Left cardiac atrium (tissue), 2 donors: ENCODE results near the gene HRCT1. TPM values are rescaled to one million over a fixed set of nuclear protein-coding genes. Genes with fewer than 3 reads are reported as not detected.

Experiments
- total RNA-seq, 2 donors: library from RNA; stranded (reverse); fragmentation: NEBNext Ultra II Directional; extraction: Animal tissue kit (Norgen Biotek cat#: 25700); gene quantifications; one replicate each; pipeline ENCODE4 v1.2.1, GENCODE V29; 2021
- donor health status: DM: no; HTN: yes; CAD: no; lungs with severe emphysema.
- donor health status: DM: yes; HTN: yes; CAD: no.

Gene HRCT1
- total RNA-seq, 2 donors from 2014 or later, result 4.6 to 9.3 TPM

Other genes starting within 250 kb of the HRCT1 start
- gene RMRP, start 248.2 kb upstream of the HRCT1 start, total RNA-seq, result over 10,000 TPM; 14,118 to 22,490 TPM
- gene CCDC107, start 247.9 kb upstream of the HRCT1 start, total RNA-seq, result 10 to 100 TPM; 52.3 to 70.9 TPM
- under 1 TPM; 0.18 to 0.84 TPM for gene ARHGEF39, start 241.0 kb upstream of the HRCT1 start, total RNA-seq
- gene CA9, start 232.3 kb upstream of the HRCT1 start, total RNA-seq, result 1 to 10 TPM; 1.6 to 2.8 TPM
- gene TPM2, start 216.3 kb upstream of the HRCT1 start, total RNA-seq, result 100 to 1,000 TPM; 523 to 604 TPM
- gene TLN1, start 174.0 kb upstream of the HRCT1 start, total RNA-seq, result 100 to 1,000 TPM; 301 to 324 TPM
- 10 to 100 TPM; 24.6 to 36.2 TPM for gene CREB3, start 173.5 kb upstream of the HRCT1 start, total RNA-seq
- gene GBA2, start 157.0 kb upstream of the HRCT1 start, total RNA-seq, result 10 to 100 TPM; 92.5 to 97.7 TPM
- 10 to 100 TPM; 23.6 to 34.6 TPM for gene RGP1, start 156.9 kb upstream of the HRCT1 start, total RNA-seq
- not detected for gene MSMP, start 151.9 kb upstream of the HRCT1 start, total RNA-seq
- 10 to 100 TPM; 21.1 to 24.3 TPM for gene NPR2, start 114.6 kb upstream of the HRCT1 start, total RNA-seq
- 1 to 10 TPM; 1.3 to 1.9 TPM for gene SPAG8, start 93.9 kb upstream of the HRCT1 start, total RNA-seq
- gene HINT2, start 91.2 kb upstream of the HRCT1 start, total RNA-seq, result 10 to 100 TPM; 53.4 to 54.3 TPM
- gene FAM221B, start 77.5 kb upstream of the HRCT1 start, total RNA-seq, result not detected
- gene TMEM8B, start 77.0 kb upstream of the HRCT1 start, total RNA-seq, result 10 to 100 TPM; 14.7 to 15.6 TPM
- gene OR13J1, start 35.8 kb upstream of the HRCT1 start, total RNA-seq, result not detected
- 10 to 100 TPM in 1 of 2 donors, 1 to 10 TPM in 1; 7.6 to 13.1 TPM for gene SPAAR, start 3.3 kb downstream of the HRCT1 start, total RNA-seq
- gene OR2S2, start 52.0 kb downstream of the HRCT1 start, total RNA-seq, result not detected
- 1 to 10 TPM; 8.1 to 8.9 TPM for gene RECK, start 130.7 kb downstream of the HRCT1 start, total RNA-seq
- 10 to 100 TPM; 14.7 to 19.7 TPM for gene GLIPR2, start 230.5 kb downstream of the HRCT1 start, total RNA-seq